Hepatocyte (in vitro differentiated cells): ENCODE data around the gene DLG2.
"Not testable (repeated sequence)": the region's sequence is repeated elsewhere in the genome, so short reads cannot be mapped to it uniquely, and the experiment has no call there.

Experiments used
- EZH2 ChIP-seq: fragments of 200-600 bp; sonication (generic); IDR thresholded peaks from 2 replicates; pipeline ENCODE4 v1.6.1; 2016; ENCODE audit warnings: antibody characterized with exemption, mild to moderate bottlenecking, borderline replicate concordance
- EZH2phosphoT487 ChIP-seq: fragments of 200-600 bp; sonication (generic); IDR thresholded peaks from one replicate; pipeline ENCODE4 v1.6.1; 2018; ENCODE audit warnings: antibody characterized with exemption, mild to moderate bottlenecking, low read depth, moderate library complexity; ENCODE audit not compliant: unreplicated experiment, severe bottlenecking
- TF ChIP-seq, protein P1 (sequence below): fragments of 200-600 bp; sonication (generic); IDR thresholded peaks from 2 replicates; pipeline ENCODE4 v1.5.1; 2016; ENCODE audit warnings: antibody characterized with exemption, mild to moderate bottlenecking; ENCODE audit not compliant: poor library complexity

DNA sequence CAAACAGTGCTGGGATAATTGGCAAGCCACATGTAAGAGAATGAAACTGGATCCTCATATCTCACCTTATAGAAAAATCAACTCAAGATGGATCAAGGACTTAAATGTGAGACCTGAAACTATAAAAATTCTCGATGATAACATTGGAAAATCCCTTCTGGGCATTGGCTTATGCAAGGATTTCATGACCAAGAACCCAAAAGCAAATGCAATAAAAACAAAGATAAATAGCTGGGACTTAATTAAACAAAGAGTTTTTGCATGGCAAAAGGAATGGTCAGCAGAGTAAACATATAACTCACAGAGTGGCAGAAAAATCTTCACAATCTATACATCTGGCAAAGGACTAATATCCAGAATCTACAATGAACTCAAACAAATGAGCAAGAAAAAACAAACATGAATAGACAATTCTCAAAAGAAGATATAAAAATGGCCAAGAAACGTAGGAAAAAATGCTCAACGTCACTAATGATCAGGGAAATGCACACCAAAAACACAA, 639.4 kb downstream of the DLG2 start:
- TF ChIP-seq, protein P1, sequence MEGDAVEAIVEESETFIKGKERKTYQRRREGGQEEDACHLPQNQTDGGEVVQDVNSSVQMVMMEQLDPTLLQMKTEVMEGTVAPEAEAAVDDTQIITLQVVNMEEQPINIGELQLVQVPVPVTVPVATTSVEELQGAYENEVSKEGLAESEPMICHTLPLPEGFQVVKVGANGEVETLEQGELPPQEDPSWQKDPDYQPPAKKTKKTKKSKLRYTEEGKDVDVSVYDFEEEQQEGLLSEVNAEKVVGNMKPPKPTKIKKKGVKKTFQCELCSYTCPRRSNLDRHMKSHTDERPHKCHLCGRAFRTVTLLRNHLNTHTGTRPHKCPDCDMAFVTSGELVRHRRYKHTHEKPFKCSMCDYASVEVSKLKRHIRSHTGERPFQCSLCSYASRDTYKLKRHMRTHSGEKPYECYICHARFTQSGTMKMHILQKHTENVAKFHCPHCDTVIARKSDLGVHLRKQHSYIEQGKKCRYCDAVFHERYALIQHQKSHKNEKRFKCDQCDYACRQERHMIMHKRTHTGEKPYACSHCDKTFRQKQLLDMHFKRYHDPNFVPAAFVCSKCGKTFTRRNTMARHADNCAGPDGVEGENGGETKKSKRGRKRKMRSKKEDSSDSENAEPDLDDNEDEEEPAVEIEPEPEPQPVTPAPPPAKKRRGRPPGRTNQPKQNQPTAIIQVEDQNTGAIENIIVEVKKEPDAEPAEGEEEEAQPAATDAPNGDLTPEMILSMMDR, result not testable (repeated sequence)
- not testable (repeated sequence) for TF ChIP-seq EZH2, EZH2phosphoT487
